Hepatocyte (in vitro differentiated cells): ENCODE measurements around the gene FRMD3.

Source experiments
- EZH2 ChIP-seq: fragments of 200-600 bp; sonication (generic); IDR thresholded peaks from 2 replicates; pipeline ENCODE4 v1.6.1; 2016; ENCODE audit warnings: antibody characterized with exemption, mild to moderate bottlenecking, borderline replicate concordance
- EZH2phosphoT487 ChIP-seq: fragments of 200-600 bp; sonication (generic); IDR thresholded peaks from one replicate; pipeline ENCODE4 v1.6.1; 2018; ENCODE audit warnings: antibody characterized with exemption, mild to moderate bottlenecking, low read depth, moderate library complexity; ENCODE audit not compliant: unreplicated experiment, severe bottlenecking
- TF ChIP-seq, protein P1 (sequence below): fragments of 200-600 bp; sonication (generic); IDR thresholded peaks from 2 replicates; pipeline ENCODE4 v1.5.1; 2016; ENCODE audit warnings: antibody characterized with exemption, mild to moderate bottlenecking; ENCODE audit not compliant: poor library complexity

DNA sequence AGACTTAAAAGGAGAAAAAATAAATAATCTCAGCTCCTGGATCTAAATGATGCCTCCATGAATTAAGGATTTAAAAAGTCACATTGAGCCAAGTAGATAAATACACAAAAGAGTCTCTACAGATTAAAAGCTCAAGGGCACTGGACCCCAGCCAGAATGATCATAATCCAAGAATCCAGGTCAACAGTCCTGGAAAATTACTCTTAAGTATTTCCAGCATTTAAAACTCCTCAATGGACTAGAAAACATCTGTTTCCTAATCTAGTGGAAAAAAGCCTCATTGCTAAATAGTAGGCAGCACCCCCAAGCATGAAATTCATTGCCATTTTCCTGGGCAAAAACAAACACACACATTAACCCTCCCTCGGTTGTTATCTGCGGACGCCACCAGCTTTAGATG is 96.8 kb downstream of the FRMD3 start:
- TF ChIP-seq, protein P1, sequence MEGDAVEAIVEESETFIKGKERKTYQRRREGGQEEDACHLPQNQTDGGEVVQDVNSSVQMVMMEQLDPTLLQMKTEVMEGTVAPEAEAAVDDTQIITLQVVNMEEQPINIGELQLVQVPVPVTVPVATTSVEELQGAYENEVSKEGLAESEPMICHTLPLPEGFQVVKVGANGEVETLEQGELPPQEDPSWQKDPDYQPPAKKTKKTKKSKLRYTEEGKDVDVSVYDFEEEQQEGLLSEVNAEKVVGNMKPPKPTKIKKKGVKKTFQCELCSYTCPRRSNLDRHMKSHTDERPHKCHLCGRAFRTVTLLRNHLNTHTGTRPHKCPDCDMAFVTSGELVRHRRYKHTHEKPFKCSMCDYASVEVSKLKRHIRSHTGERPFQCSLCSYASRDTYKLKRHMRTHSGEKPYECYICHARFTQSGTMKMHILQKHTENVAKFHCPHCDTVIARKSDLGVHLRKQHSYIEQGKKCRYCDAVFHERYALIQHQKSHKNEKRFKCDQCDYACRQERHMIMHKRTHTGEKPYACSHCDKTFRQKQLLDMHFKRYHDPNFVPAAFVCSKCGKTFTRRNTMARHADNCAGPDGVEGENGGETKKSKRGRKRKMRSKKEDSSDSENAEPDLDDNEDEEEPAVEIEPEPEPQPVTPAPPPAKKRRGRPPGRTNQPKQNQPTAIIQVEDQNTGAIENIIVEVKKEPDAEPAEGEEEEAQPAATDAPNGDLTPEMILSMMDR: no peak
- no peak for TF ChIP-seq EZH2
- no peak for TF ChIP-seq EZH2phosphoT487
